HL-60 (cell line): ENCODE measurements around the gene CDH23.

Experiments
- DNase-seq, 2 experiments: peaks; one replicate each; pipeline ENCODE4 v3.0.0-alpha.2; 2010 to 2020; ENCODE audit warnings: low read depth in 1 of 2, low spot score in 1 of 2
- H3K27ac ChIP-seq: fragments of 250-450 bp; sonication (Bioruptor Pico); replicated peaks from 2 replicates; pipeline ENCODE4 v1.5.1; 2020; ENCODE audit warnings: mild to moderate bottlenecking, moderate library complexity
- H3K27me3 ChIP-seq: fragments of 250-450 bp; sonication (Bioruptor Pico); 2 replicates; pipeline ENCODE4 v1.5.1; 2021; ENCODE audit warnings: mild to moderate bottlenecking, moderate library complexity; ENCODE audit not compliant: insufficient read depth, poor library complexity, severe bottlenecking
- H3K4me3 ChIP-seq: replicated peaks from 2 replicates; pipeline ENCODE4 v1.5.1; 2011; ENCODE audit warnings: mild to moderate bottlenecking, control low read depth, low read length; ENCODE audit not compliant: insufficient read depth
- CTCF ChIP-seq: IDR thresholded peaks from one replicate; pipeline ENCODE4 v1.5.1; 2011; ENCODE audit warnings: low read length, control low read depth, inconsistent platforms; ENCODE audit not compliant: insufficient read depth
- GABPA ChIP-seq: IDR thresholded peaks from 2 replicates; pipeline ENCODE4 v1.6.1; 2012; ENCODE audit warnings: low read depth
- POLR2AphosphoS5 ChIP-seq: IDR thresholded peaks from 2 replicates; pipeline ENCODE4 v1.6.1; 2012; ENCODE audit warnings: low read depth
- REST ChIP-seq: IDR thresholded peaks from 2 replicates; pipeline ENCODE4 v1.6.1; 2012; ENCODE audit warnings: low read depth; ENCODE audit not compliant: insufficient replicate concordance
- SPI1 ChIP-seq: IDR thresholded peaks from 2 replicates; pipeline ENCODE4 v1.6.1; 2012; ENCODE audit warnings: low read depth, mild to moderate bottlenecking, borderline replicate concordance

The CDH23 gene

GRCh38 chr10:71825217-71825616 is 428.5 kb downstream of the CDH23 start:
- no peak for DNase-seq
- Histone ChIP-seq H3K27me3 (no peaks in the 10 kb centered on the region), H3K27ac (no peak overlapping the region), H3K4me3 (no peak overlapping the region)
- no peak for TF ChIP-seq CTCF
- no peak for TF ChIP-seq REST
- no peak for TF ChIP-seq GABPA
- no peak for TF ChIP-seq SPI1
- TF ChIP-seq POLR2AphosphoS5 = no peak

- H3K4me3 ChIP-seq = no peak overlapping the region
- no peaks in the 10 kb centered on the region for H3K27me3 ChIP-seq
- TF ChIP-seq CTCF (no peak), GABPA (no peak), SPI1 (no peak), REST (no peak), POLR2AphosphoS5 (no peak)
- no peak overlapping the region for H3K27ac ChIP-seq
- no peak for DNase-seq
These were observed 431.1 kb downstream of the CDH23 start for GRCh38 chr10:71827852-71828251.

- peak overlapping the region; percentile 51 for H3K27ac ChIP-seq
- no peaks in the 10 kb centered on the region for H3K27me3 ChIP-seq
- H3K4me3 ChIP-seq = no peak overlapping the region
- TF ChIP-seq CTCF = no peak
- no peak for DNase-seq
These were observed 432.0 kb downstream of the CDH23 start for GRCh38 chr10:71828702-71829101.

- peak overlapping the region; percentile 59 for H3K27ac ChIP-seq
- DNase-seq = peak; percentile 88 to 95
- H3K27me3 ChIP-seq = no peaks in the 10 kb centered on the region
- TF ChIP-seq POLR2AphosphoS5 = peak; percentile 59
- peak; percentile 23; the same call in 1 of the 2 replicates for TF ChIP-seq SPI1
- TF ChIP-seq CTCF = no peak
- H3K4me3 ChIP-seq = no peak overlapping the region
These were observed 432.5 kb downstream of the CDH23 start for GRCh38 chr10:71829171-71829570.
